ENCODE measurements around the gene OTUD5.

Gene OTUD5

GRCh38 chrX:49001521-49002090 is 44.2 kb upstream of the OTUD5 start (continued):
- TF ChIP-seq ATF2 (tag by site-specific recombination; IDR thresholded peaks at IDR 0.05; ENCODE audit: low read depth) (0 out of 2 replicates have a peak, but pooled peaks have one; percentile 12), RBAK (tag by site-specific recombination; IDR thresholded peaks at IDR 0.05) (no peak), PRDM4 (tag by site-specific recombination; IDR thresholded peaks at IDR 0.05) (no peak), ZNF19 (tag by site-specific recombination; IDR thresholded peaks at IDR 0.05; ENCODE audit: low read depth) (no peak), IKZF3 (tag by site-specific recombination; IDR thresholded peaks at IDR 0.05) (no peak), PRDM1 (tag by site-specific recombination; IDR thresholded peaks at IDR 0.05) (no peak), ZFP69B (tag by site-specific recombination; IDR thresholded peaks at IDR 0.05) (no peak), TSHZ1 (tag by site-specific recombination; IDR thresholded peaks at IDR 0.05; ENCODE audit: borderline replicate concordance) (no peak), MEIS1 (CRISPR knock-in tag; IDR thresholded peaks at IDR 0.05; ENCODE audit: borderline replicate concordance) (no peak), HOXD13 (CRISPR knock-in tag; IDR thresholded peaks at IDR 0.05; ENCODE audit: borderline replicate concordance) (no peak), ZNF747 (tag by site-specific recombination; IDR thresholded peaks at IDR 0.05) (no peak), ZBTB21 (tag by site-specific recombination; IDR thresholded peaks at IDR 0.05) (peak; percentile 75), KLF1 (tag by site-specific recombination; IDR thresholded peaks at IDR 0.05) (no peak), ELK4 (IDR thresholded peaks at IDR 0.05; ENCODE audit: borderline replicate concordance, low read depth, low read length) (no peak), ZNF202 (tag by site-specific recombination; IDR thresholded peaks at IDR 0.05; ENCODE audit: borderline replicate concordance) (no peak), ZNF2 (tag by site-specific recombination; IDR thresholded peaks at IDR 0.05) (no peak), ZBTB48 (tag by site-specific recombination; IDR thresholded peaks at IDR 0.05) (no peak), BCL11A (tag by site-specific recombination; IDR thresholded peaks at IDR 0.05; ENCODE audit: low read depth) (no peak), ZNF423 (tag by site-specific recombination; IDR thresholded peaks at IDR 0.05) (no peak), GLI4 (tag by site-specific recombination; IDR thresholded peaks at IDR 0.05) (peak; percentile 38; the same call in 1 of the 2 replicates), SP2 (tag by site-specific recombination; IDR thresholded peaks at IDR 0.05) (peak; percentile 39; the same call in 1 of the 2 replicates), ZNF658 (tag by site-specific recombination; IDR thresholded peaks at IDR 0.05) (no peak), ZNF626 (tag by site-specific recombination; IDR thresholded peaks at IDR 0.05) (no peak), WT1 (tag by site-specific recombination; IDR thresholded peaks at IDR 0.05) (no peak), ZNF37A (tag by site-specific recombination; IDR thresholded peaks at IDR 0.05) (no peak), KLF10 (tag by site-specific recombination; IDR thresholded peaks at IDR 0.05) (no peak), ZBTB26 (tag by site-specific recombination; optimal IDR thresholded peaks at IDR 0.05) (peak; percentile 12), ZNF174 (tag by site-specific recombination; IDR thresholded peaks at IDR 0.05) (no peak), ZNF624 (tag by site-specific recombination; IDR thresholded peaks at IDR 0.05) (no peak), ZNF571 (tag by site-specific recombination; IDR thresholded peaks at IDR 0.05) (no peak), ZNF530 (tag by site-specific recombination; IDR thresholded peaks at IDR 0.05; ENCODE audit: low read depth) (no peak)
